ENCODE data around the gene PTN. TPM values are rescaled to one million over a fixed set of nuclear protein-coding genes. Genes with fewer than 3 reads are reported as not detected.
A peak's percentile ranks its signal among the peaks of the same experiment; 100 is the strongest.

PTN gene
- polyA plus RNA-seq, 3 donors, result not detected

- Histone ChIP-seq H3K4me1 (ENCODE audit: control insufficient read depth in 1 of 2, insufficient read depth in 2 of 2, low read length in 2 of 2) (no peaks in the 10 kb centered on the region), H3K79me2 (ENCODE audit: insufficient read depth, low read length) (no peaks in the 10 kb centered on the region), H3K36me3 (replicated peaks in 1 of 2; ENCODE audit: control insufficient read depth in 1 of 2, insufficient read depth in 2 of 2, low read length in 2 of 2) (no peaks in the 10 kb centered on the region), H3K4me3 (replicated peaks in 1 of 3; ENCODE audit: low read depth in 2 of 3, low read length in 3 of 3) (no peak overlapping the region), H3K9me3 (replicated peaks in 1 of 2; ENCODE audit: control insufficient read depth in 1 of 2, insufficient read depth in 1 of 2, low read length in 2 of 2) (no peaks in the 10 kb centered on the region), H4K20me1 (ENCODE audit: insufficient read depth, low read length) (no peaks in the 10 kb centered on the region), H3K4me2 (replicated peaks; ENCODE audit: extremely low read depth, low read length, poor library complexity, severe bottlenecking) (no peak overlapping the region), H3K27me3 (ENCODE audit: control insufficient read depth in 2 of 2, insufficient read depth in 2 of 2, low read length in 2 of 2) (no peaks in the 10 kb centered on the region), H3K9ac (ENCODE audit: insufficient read depth, low read length, poor library complexity, severe bottlenecking) (no peak overlapping the region), H3K27ac (ENCODE audit: low read depth in 1 of 2, low read length in 2 of 2) (no peak overlapping the region), H2AFZ (ENCODE audit: insufficient read depth, low read depth, low read length, poor library complexity, severe bottlenecking) (no peak overlapping the region)
- Mint-ChIP-seq H3K27ac (no peak overlapping the region), H3K36me3 (no peaks in the 10 kb centered on the region), H3K27me3 (ENCODE audit: low read depth in 3 of 3) (no peaks in the 10 kb centered on the region), H3K9me3 (peaks cover 0 to 8% (median 4%) of the 10 kb centered on the region in 7 donors), H3K4me1 (no peaks in the 10 kb centered on the region), H3K4me3 (peak overlapping the region in 1 of 2 donors; percentile 0)
- intact Hi-C loops (cut with micrococcal nuclease), result no loop called here
- TF ChIP-seq CTCF (IDR thresholded peaks at IDR 0.05), result no peak
- no peak for DNase-seq
- WGBS (ENCODE audit: insufficient coverage), result no CpG with 5 or more reads among the region's 1 CpG
Observed at GRCh38 chr7:137235434-137235833, 108.1 kb downstream of the PTN start.

GRCh38 chr7:137231167-137231566, 112.4 kb downstream of the PTN start:
- Histone ChIP-seq H3K36me3 (replicated peaks in 1 of 2; ENCODE audit: control insufficient read depth in 1 of 2, insufficient read depth in 2 of 2, low read length in 2 of 2) (no peaks in the 10 kb centered on the region), H3K4me3 (replicated peaks in 1 of 3; ENCODE audit: low read depth in 2 of 3, low read length in 3 of 3) (no peak overlapping the region), H3K27ac (ENCODE audit: low read depth in 1 of 2, low read length in 2 of 2) (no peak overlapping the region), H3K79me2 (ENCODE audit: insufficient read depth, low read length) (no peaks in the 10 kb centered on the region), H2AFZ (ENCODE audit: insufficient read depth, low read depth, low read length, poor library complexity, severe bottlenecking) (no peak overlapping the region), H3K9me3 (replicated peaks in 1 of 2; ENCODE audit: control insufficient read depth in 1 of 2, insufficient read depth in 1 of 2, low read length in 2 of 2) (peaks cover 0 to 8% of the 10 kb centered on the region in 2 donors), H3K4me1 (ENCODE audit: control insufficient read depth in 1 of 2, insufficient read depth in 2 of 2, low read length in 2 of 2) (no peaks in the 10 kb centered on the region), H4K20me1 (ENCODE audit: insufficient read depth, low read length) (no peaks in the 10 kb centered on the region), H3K9ac (ENCODE audit: insufficient read depth, low read length, poor library complexity, severe bottlenecking) (no peak overlapping the region), H3K27me3 (ENCODE audit: control insufficient read depth in 2 of 2, insufficient read depth in 2 of 2, low read length in 2 of 2) (no peaks in the 10 kb centered on the region), H3K4me2 (replicated peaks; ENCODE audit: extremely low read depth, low read length, poor library complexity, severe bottlenecking) (no peak overlapping the region)
- Mint-ChIP-seq H3K4me3 (no peak overlapping the region), H3K4me1 (no peaks in the 10 kb centered on the region), H3K27me3 (ENCODE audit: low read depth in 3 of 3) (no peaks in the 10 kb centered on the region), H3K36me3 (no peaks in the 10 kb centered on the region), H3K9me3 (peaks cover 0 to 8% (median 5%) of the 10 kb centered on the region in 7 donors), H3K27ac (no peak overlapping the region)
- no peak for DNase-seq
- no peak for TF ChIP-seq CTCF (IDR thresholded peaks at IDR 0.05)
- WGBS (ENCODE audit: insufficient coverage), result no CpG with 5 or more reads among the region's 2 CpGs
- intact Hi-C loops (cut with micrococcal nuclease), result no loop called here

Data from CD14-positive monocyte (primary cell).